ENCODE results near the gene ARMC2. TPM values are rescaled to one million over a fixed set of nuclear protein-coding genes. Genes with fewer than 3 reads are reported as not detected.

ARMC2 gene
- total RNA-seq, 3 donors from 2014 or later (not counting 1 experiment from before 2014, with no cell fraction given) = 9.4 to 13.8 (median 9.7) TPM

GRCh38 chr6:108846101-108846500 is 2.1 kb upstream of the ARMC2 start:
- no peaks in the 10 kb centered on the region for H3K27me3 Mint-ChIP-seq (ENCODE audit: low read depth in 2 of 2)
- Histone ChIP-seq H3K27ac (ENCODE audit: low read length) (no peak overlapping the region), H3K27me3 (ENCODE audit: control insufficient read depth, insufficient read depth, low read length) (no peaks in the 10 kb centered on the region), H3K4me3 (ENCODE audit: low read length) (no peak overlapping the region), H3K36me3 (ENCODE audit: control insufficient read depth, insufficient read depth, low read length) (no peaks in the 10 kb centered on the region), H3K4me1 (ENCODE audit: control insufficient read depth, insufficient read depth, low read length) (peaks cover 16% of the 10 kb centered on the region), H3K9me3 (ENCODE audit: control insufficient read depth, insufficient read depth, low read length) (no peaks in the 10 kb centered on the region)
- H3K9me3 Mint-ChIP-seq = no peaks in the 10 kb centered on the region
- peak overlapping the region; percentile 13 for H3K4me3 Mint-ChIP-seq
- ATAC-seq = no peak
- H3K27ac Mint-ChIP-seq = no peak overlapping the region
- 66% methylated on average over 5 of the region's 5 CpGs for WGBS (ENCODE audit: insufficient coverage)
- peaks cover 11 to 29% of the 10 kb centered on the region in 2 donors for H3K4me1 Mint-ChIP-seq
- no peak for DNase-seq
- H3K36me3 Mint-ChIP-seq = no peaks in the 10 kb centered on the region
- intact Hi-C loops (cut with micrococcal nuclease) = no loop called here
- no peak for TF ChIP-seq CTCF (IDR thresholded peaks at IDR 0.05)

- Mint-ChIP-seq H3K4me1 (peaks cover 10 to 27% of the 10 kb centered on the region in 2 donors), H3K27ac (no peak overlapping the region), H3K4me3 (peak overlapping the region; percentile 13), H3K27me3 (ENCODE audit: low read depth in 2 of 2) (no peaks in the 10 kb centered on the region), H3K36me3 (no peaks in the 10 kb centered on the region), H3K9me3 (no peaks in the 10 kb centered on the region)
- no peaks in the 10 kb centered on the region for H3K36me3 ChIP-seq (ENCODE audit: control insufficient read depth, insufficient read depth, low read length)
- H3K27ac ChIP-seq (ENCODE audit: low read length) = no peak overlapping the region
- no peaks in the 10 kb centered on the region for H3K27me3 ChIP-seq (ENCODE audit: control insufficient read depth, insufficient read depth, low read length)
- no peaks in the 10 kb centered on the region for H3K9me3 ChIP-seq (ENCODE audit: control insufficient read depth, insufficient read depth, low read length)
- peaks cover 13% of the 10 kb centered on the region for H3K4me1 ChIP-seq (ENCODE audit: control insufficient read depth, insufficient read depth, low read length)
- DNase-seq (no peak), ATAC-seq (no peak)
- no peak overlapping the region for H3K4me3 ChIP-seq (ENCODE audit: low read length)
- 100% methylated on average over 1 of the region's 1 CpG for WGBS (ENCODE audit: insufficient coverage)
- intact Hi-C loops (cut with micrococcal nuclease) = no loop called here
- no peak for TF ChIP-seq CTCF (IDR thresholded peaks at IDR 0.05)
Observed at GRCh38 chr6:108846628-108847027, 1.6 kb upstream of the ARMC2 start.

GRCh38 chr6:108847738-108848115 is 495 bp upstream of the ARMC2 start:
- Histone ChIP-seq H3K9me3 (ENCODE audit: control insufficient read depth, insufficient read depth, low read length) (no peaks in the 10 kb centered on the region), H3K27me3 (ENCODE audit: control insufficient read depth, insufficient read depth, low read length) (no peaks in the 10 kb centered on the region), H3K27ac (ENCODE audit: low read length) (peak overlapping the region; percentile 77), H3K4me1 (ENCODE audit: control insufficient read depth, insufficient read depth, low read length) (peaks cover 11% of the 10 kb centered on the region), H3K4me3 (ENCODE audit: low read length) (peak overlapping the region; percentile 67), H3K36me3 (ENCODE audit: control insufficient read depth, insufficient read depth, low read length) (no peaks in the 10 kb centered on the region)
- Mint-ChIP-seq H3K27ac (peak overlapping the region; percentile 85 to 95), H3K9me3 (no peaks in the 10 kb centered on the region), H3K36me3 (no peaks in the 10 kb centered on the region), H3K27me3 (ENCODE audit: low read depth in 2 of 2) (no peaks in the 10 kb centered on the region), H3K4me1 (peaks cover 6 to 23% of the 10 kb centered on the region in 2 donors), H3K4me3 (peak overlapping the region; percentile 78)
- intact Hi-C loops (cut with micrococcal nuclease) = loop anchor here (1.0 kb wide), 1 partner anchor 248 kb away; the partner anchor contains the start of gene CEP57L1
- DNase-seq (no peak), ATAC-seq (no peak)
- TF ChIP-seq CTCF (IDR thresholded peaks at IDR 0.05) = no peak
- 35% methylated on average over 12 of the region's 12 CpGs for WGBS (ENCODE audit: insufficient coverage)

All from natural killer cell (primary cell).